ENCODE data around the gene MBD3L2.
A peak's percentile ranks its signal among the peaks of the same experiment; 100 is the strongest.

Gene MBD3L2

DNA sequence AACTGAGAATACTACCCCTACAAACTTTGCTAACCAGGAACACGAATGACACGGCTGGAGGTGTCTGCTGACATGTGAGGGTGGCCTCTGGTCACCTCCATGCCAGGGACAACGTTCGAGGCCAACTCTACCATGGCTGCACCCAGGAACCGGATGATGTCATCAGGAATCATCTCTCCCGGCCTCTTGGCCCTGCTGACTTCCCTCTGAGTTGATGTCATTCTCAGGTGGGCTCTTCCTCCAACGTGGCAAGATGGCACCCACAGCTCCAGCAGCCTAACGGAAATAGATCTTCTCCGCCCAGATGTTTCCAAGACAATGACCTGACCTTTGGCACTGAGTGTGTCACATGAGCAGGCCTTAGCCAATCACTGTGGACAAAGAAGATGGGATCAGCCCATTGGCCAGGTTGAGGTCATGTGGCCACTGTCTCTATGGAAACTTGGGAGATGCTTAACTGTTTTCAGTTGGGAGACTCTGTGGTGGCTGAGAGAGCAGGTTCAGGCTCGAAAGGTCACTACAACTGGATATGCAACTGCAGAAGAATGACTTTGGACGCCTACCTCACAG lies 42.9 kb upstream of the MBD3L2 start:
- TF ChIP-seq, protein P1, sequence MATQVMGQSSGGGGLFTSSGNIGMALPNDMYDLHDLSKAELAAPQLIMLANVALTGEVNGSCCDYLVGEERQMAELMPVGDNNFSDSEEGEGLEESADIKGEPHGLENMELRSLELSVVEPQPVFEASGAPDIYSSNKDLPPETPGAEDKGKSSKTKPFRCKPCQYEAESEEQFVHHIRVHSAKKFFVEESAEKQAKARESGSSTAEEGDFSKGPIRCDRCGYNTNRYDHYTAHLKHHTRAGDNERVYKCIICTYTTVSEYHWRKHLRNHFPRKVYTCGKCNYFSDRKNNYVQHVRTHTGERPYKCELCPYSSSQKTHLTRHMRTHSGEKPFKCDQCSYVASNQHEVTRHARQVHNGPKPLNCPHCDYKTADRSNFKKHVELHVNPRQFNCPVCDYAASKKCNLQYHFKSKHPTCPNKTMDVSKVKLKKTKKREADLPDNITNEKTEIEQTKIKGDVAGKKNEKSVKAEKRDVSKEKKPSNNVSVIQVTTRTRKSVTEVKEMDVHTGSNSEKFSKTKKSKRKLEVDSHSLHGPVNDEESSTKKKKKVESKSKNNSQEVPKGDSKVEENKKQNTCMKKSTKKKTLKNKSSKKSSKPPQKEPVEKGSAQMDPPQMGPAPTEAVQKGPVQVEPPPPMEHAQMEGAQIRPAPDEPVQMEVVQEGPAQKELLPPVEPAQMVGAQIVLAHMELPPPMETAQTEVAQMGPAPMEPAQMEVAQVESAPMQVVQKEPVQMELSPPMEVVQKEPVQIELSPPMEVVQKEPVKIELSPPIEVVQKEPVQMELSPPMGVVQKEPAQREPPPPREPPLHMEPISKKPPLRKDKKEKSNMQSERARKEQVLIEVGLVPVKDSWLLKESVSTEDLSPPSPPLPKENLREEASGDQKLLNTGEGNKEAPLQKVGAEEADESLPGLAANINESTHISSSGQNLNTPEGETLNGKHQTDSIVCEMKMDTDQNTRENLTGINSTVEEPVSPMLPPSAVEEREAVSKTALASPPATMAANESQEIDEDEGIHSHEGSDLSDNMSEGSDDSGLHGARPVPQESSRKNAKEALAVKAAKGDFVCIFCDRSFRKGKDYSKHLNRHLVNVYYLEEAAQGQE (IDR thresholded peaks at IDR 0.05; ENCODE audit: low read depth): no peak
- TF ChIP-seq, protein P2, sequence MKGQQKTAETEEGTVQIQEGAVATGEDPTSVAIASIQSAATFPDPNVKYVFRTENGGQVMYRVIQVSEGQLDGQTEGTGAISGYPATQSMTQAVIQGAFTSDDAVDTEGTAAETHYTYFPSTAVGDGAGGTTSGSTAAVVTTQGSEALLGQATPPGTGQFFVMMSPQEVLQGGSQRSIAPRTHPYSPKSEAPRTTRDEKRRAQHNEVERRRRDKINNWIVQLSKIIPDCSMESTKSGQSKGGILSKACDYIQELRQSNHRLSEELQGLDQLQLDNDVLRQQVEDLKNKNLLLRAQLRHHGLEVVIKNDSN (IDR thresholded peaks at IDR 0.05): peak; percentile 80

DNA sequence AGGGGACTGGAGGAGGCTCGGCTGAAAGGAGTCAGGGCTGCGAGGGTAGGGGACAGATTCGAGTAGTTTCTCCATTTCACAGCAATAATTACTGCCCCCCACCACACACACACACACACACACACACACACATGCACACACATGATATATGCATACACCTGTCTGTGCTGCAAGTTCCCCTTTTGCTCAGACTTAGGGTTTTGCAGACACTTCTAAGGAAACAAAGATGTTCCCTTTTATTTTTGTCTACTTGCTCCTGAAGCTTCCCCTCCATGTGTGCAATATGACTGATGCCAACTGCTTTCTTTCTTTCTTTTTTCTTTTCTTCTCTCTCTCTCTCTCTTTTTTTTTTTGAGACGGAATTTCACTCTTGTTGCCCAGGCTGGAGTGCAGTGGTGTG lies 41.3 kb upstream of the MBD3L2 start:
- TF ChIP-seq ZBTB7A (IDR thresholded peaks at IDR 0.05; ENCODE audit: low read depth): no peak
- TF ChIP-seq, protein P2 (IDR thresholded peaks at IDR 0.05): no peak
- TF ChIP-seq NFIC (IDR thresholded peaks at IDR 0.05): no peak
- TF ChIP-seq CEBPB (IDR thresholded peaks at IDR 0.05): no peak
- TF ChIP-seq, protein P3, sequence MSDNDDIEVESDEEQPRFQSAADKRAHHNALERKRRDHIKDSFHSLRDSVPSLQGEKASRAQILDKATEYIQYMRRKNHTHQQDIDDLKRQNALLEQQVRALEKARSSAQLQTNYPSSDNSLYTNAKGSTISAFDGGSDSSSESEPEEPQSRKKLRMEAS (IDR thresholded peaks at IDR 0.05): no peak
- TF ChIP-seq TEAD4 (IDR thresholded peaks at IDR 0.05): no peak
- TF ChIP-seq EGR1 (IDR thresholded peaks at IDR 0.05): no peak
- no peak for TF ChIP-seq TAF1 (IDR thresholded peaks at IDR 0.05; ENCODE audit: low read depth)
- TF ChIP-seq FOXM1 (IDR thresholded peaks at IDR 0.05; ENCODE audit: borderline replicate concordance, low read depth): no peak
- no peak for TF ChIP-seq RAD21 (IDR thresholded peaks at IDR 0.05; ENCODE audit: low read depth)
- TF ChIP-seq, protein P1 (IDR thresholded peaks at IDR 0.05; ENCODE audit: low read depth): no peak
- TF ChIP-seq EP300 (IDR thresholded peaks at IDR 0.05; ENCODE audit: borderline replicate concordance): no peak
- TF ChIP-seq CREB1 (IDR thresholded peaks at IDR 0.05; ENCODE audit: low read depth): no peak
- TF ChIP-seq TCF12 (IDR thresholded peaks at IDR 0.05; ENCODE audit: low read depth): no peak
- no peak for TF ChIP-seq YY1 (IDR thresholded peaks at IDR 0.05; ENCODE audit: low read depth)

DNA sequence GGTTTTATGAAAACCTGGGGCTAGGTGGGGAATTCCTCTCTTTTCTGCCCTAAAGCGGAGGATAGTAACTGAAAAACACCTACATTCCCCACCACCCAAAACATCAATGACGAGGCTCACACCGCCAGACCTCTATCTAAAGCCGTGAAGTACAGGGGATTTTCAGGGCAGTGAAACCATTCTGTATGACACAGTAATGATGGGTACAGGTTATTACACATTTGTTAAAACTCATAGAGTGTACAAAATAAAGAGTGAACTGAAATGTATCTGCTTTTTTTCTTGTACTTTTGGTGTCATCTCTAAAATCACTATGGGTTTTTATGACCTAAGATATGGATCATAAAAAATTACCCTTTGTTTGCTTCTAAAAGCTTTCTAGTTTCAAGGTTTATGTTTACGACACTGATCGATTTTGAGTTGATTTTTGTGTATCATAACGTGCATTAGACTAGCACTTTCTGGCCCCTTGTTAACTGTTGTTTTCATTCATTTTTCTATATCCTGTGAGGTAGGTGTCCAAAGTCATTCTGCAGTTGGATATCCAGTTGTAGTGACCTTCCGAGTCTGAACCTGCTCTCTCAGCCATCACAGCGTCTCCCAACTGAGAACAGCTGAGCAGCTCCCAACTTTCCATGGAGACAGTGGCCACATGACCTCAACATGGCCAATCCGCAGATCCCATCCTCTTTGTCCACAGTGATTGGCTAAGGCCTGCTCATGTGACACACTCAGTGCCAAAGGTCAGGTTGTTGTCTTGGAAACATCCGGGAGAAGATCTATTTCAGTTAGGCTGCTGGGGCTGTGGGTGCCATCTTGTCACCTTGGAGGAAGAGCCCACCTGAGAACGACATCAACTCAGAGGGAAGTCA lies 38.2 kb upstream of the MBD3L2 start:
- TF ChIP-seq, protein P2 (IDR thresholded peaks at IDR 0.05): peak; percentile 71
- no peak for TF ChIP-seq NFIC (IDR thresholded peaks at IDR 0.05)

DNA sequence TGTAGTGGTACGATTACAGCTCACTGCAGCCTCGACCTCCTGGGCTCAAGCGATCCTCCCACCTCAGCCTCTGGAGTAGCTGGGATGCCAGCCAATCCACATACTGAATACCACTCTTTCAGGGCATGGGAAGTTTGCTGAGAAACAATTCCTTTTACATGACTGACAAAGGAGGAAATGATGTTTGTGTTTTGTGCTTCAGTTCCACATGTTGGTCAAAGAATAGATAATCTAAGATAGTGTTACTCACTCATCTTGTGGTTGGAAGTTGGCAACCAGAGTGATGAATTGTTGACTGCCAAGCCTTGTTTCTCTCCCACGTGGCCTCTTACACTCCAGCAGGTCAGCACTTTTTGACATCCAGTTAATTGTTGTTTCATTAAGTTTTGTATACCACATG lies 35.4 kb upstream of the MBD3L2 start:
- no peak for TF ChIP-seq FOXM1 (IDR thresholded peaks at IDR 0.05; ENCODE audit: borderline replicate concordance, low read depth)
- no peak for TF ChIP-seq YY1 (IDR thresholded peaks at IDR 0.05; ENCODE audit: low read depth)
- TF ChIP-seq, protein P3 (IDR thresholded peaks at IDR 0.05): no peak
- no peak for TF ChIP-seq RAD21 (IDR thresholded peaks at IDR 0.05; ENCODE audit: low read depth)
- TF ChIP-seq EGR1 (IDR thresholded peaks at IDR 0.05): no peak
- TF ChIP-seq, protein P1 (IDR thresholded peaks at IDR 0.05; ENCODE audit: low read depth): no peak
- no peak for TF ChIP-seq CEBPB (IDR thresholded peaks at IDR 0.05)
- TF ChIP-seq EP300 (IDR thresholded peaks at IDR 0.05; ENCODE audit: borderline replicate concordance): no peak
- no peak for TF ChIP-seq TAF1 (IDR thresholded peaks at IDR 0.05; ENCODE audit: low read depth)

Measured in Ishikawa (cell line).